GM19193 (cell line): ENCODE results near the gene RNF114.

Experiments used
- POLR2A ChIP-seq: IDR thresholded peaks from 4 replicates; pipeline ENCODE4 v1.6.1; 2011; ENCODE audit not compliant: insufficient read depth, insufficient read length; ENCODE audit errors: extremely low read depth

The RNF114 gene

GRCh38 chr20:49982346-49983122 lies 46.3 kb downstream of the RNF114 start, which contains the start of gene SNAI1:
SNAI1 (plus strand) TSS chr20:49982980; CDS start chr20:49983060, 80 bp downstream.
- TF ChIP-seq POLR2A, result peak; percentile 90

DNA sequence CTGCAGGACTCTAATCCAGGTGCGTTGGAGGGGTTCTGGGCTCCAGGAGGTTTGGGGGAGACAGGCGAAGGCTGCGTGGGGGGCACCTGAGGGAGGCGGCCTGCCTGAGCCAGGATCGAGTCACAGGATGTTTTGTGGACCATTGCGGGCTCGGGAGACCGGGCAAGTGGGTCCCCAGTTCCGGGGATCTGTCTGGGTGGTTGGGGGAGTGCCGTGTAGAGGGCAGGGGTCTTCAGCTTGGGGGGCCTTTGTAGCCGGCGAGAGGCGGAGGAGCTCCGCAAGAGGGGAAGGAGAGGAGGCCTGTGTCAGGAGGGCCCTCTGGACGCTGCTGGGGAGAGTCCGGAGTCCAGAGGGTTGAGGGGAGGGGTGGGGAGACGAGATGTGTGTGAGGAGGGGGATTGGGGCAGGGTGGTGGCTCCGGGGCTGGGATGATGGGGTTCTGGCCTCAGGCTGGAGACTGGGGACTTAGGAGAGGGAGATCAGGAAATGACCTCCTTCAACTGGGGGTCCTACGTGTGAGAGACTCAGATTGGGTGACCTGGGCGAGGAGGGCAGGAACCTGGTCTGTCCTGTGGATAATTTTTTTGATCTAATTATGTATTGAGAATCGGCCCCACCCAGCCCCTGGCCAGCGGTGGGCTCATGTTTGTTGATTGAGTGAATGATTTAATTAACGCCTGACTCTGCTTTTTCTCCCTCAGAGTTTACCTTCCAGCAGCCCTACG lies 47.1 kb downstream of the RNF114 start:
- no peak for TF ChIP-seq POLR2A

GRCh38 chr20:49983848-49984408 lies 47.7 kb downstream of the RNF114 start:
- no peak for TF ChIP-seq POLR2A

GRCh38 chr20:49984426-49985153 lies 48.4 kb downstream of the RNF114 start:
- TF ChIP-seq POLR2A, result no peak

GRCh38 chr20:49985157-49985556 lies 49.0 kb downstream of the RNF114 start:
- no peak for TF ChIP-seq POLR2A

DNA sequence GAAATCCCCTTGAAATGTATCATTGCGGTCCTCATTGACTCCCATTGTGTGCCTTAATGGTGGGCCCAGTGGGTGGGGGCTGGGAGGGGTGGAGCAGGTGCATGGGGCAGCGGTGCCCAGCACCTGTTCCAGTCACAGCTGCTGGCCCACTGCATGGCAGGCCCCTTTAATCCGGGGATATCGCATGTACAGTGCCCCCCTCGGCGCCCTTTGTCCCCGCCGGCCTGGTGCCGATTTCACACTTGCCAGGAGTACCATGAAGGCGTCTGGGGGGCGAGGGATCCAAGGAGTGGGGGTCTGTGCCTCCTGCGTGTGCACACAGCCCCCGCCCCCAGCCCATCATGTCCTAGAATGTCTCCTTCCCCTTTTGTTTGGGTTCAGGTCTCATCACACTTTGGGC lies 49.4 kb downstream of the RNF114 start:
- no peak for TF ChIP-seq POLR2A

GRCh38 chr20:49986049-49986448 lies 49.9 kb downstream of the RNF114 start:
- no peak for TF ChIP-seq POLR2A

- TF ChIP-seq POLR2A, result no peak
These were observed 51.0 kb downstream of the RNF114 start for GRCh38 chr20:49987015-49987867.

- no peak for TF ChIP-seq POLR2A
These were observed 51.9 kb downstream of the RNF114 start for GRCh38 chr20:49987868-49988690.

DNA sequence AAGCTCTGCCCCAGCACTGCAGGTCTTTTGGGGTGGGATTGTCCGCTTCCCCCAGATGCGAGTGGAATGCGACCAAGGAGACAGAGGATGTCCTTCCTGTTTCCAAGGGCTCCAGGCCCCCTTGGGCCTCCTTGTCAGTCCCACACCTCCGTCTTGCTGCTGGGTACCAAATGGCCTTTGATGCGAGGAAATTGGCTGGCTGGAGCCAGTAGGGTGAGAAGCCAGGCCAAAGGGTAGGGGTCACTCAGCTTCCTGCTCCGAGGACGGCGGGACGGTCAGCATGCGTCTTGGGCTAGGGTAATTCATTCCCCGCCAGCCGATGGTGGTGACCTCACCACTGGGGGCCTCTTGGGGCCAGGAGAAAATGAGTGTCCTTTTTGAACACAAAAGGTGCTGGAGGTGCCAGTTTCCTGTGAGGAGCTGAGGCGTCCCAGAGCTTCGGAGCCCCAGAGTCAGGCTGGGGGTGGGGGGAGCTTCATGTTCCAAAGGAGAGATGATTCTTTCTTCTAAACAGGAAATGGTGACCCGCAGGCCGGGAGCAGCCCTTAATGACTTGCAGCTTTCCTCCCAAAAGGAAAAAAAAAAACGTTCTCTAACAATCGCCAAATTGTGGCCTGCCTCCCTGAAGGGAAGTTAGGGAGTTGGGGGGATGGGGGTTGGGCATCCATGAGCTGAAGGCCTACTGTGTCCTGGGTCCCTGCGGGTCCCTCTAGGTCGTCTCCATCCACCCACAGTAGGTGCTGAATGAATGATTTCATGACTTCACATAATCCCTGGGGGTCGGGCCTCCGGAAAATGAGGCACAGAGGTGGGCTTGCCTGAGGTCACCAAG lies 53.3 kb downstream of the RNF114 start:
- TF ChIP-seq POLR2A, result no peak

- TF ChIP-seq POLR2A, result no peak
These were observed 54.1 kb downstream of the RNF114 start for GRCh38 chr20:49990271-49990720.

DNA sequence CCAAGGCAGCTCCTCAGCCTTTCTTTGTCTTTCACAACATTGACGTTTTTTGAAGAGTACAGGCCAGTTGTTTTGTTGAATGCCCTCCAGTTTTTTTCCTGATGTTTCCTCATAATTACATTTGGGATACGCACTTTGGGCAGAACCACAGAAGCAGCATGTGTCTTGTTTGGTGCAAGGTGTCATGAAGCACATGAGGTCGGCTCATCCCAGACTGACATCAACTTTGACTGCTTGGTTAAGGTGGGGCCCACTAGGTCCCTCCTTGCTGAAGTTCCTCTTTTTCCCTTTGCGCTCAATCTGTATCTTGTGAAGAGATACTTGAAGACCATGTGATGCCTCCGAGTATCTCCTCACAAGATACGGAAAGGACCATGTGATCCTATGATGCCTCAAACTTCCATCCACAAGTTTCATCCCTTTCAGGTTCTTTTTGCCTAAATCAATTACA lies 57.1 kb downstream of the RNF114 start:
- no peak for TF ChIP-seq POLR2A
